ENCODE measurements around the gene TUBA4B. TPM values are rescaled to one million over a fixed set of nuclear protein-coding genes. Genes with fewer than 3 reads are reported as not detected.

The TUBA4B gene
- total and polyA plus RNA-seq, 8 donors = 0.50 to 6.0 (median 3.4) TPM; not detected in 1

DNA sequence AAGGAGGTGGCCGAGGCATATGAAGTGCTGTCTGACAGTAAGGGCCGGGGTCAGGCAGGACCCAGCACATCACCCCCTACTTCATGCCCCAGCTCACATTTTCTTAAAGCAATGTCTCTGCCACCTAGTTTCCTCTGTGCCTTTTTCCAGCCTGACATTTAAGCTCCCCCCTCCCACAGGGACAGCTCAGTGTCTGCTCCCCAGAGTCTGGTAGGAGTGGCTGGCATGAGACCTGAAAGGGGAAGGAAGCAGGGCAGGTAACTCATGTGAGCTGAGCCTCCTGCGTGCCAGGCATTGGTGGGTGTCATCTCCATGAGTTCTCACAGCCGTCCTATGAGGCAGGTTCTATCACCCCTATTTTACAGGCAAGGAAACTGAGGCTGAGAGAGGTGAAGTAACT lies 27.6 kb downstream of the TUBA4B start:
- TF ChIP-seq, protein P1, sequence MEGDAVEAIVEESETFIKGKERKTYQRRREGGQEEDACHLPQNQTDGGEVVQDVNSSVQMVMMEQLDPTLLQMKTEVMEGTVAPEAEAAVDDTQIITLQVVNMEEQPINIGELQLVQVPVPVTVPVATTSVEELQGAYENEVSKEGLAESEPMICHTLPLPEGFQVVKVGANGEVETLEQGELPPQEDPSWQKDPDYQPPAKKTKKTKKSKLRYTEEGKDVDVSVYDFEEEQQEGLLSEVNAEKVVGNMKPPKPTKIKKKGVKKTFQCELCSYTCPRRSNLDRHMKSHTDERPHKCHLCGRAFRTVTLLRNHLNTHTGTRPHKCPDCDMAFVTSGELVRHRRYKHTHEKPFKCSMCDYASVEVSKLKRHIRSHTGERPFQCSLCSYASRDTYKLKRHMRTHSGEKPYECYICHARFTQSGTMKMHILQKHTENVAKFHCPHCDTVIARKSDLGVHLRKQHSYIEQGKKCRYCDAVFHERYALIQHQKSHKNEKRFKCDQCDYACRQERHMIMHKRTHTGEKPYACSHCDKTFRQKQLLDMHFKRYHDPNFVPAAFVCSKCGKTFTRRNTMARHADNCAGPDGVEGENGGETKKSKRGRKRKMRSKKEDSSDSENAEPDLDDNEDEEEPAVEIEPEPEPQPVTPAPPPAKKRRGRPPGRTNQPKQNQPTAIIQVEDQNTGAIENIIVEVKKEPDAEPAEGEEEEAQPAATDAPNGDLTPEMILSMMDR (IDR thresholded peaks at IDR 0.05) = no peak
- H3K9me3 ChIP-seq = no peaks in the 10 kb centered on the region
- peaks cover 15 to 39% of the 10 kb centered on the region in 2 donors for H3K4me1 ChIP-seq
- intact Hi-C loops (cut with DNase I) = no loop called here
- no peak overlapping the region for H3K27ac ChIP-seq
- ATAC-seq = no peak
- no peak overlapping the region for H3K4me3 ChIP-seq
- peaks cover 0 to 48% of the 10 kb centered on the region in 2 donors for H3K36me3 ChIP-seq
- no peaks in the 10 kb centered on the region for H3K27me3 ChIP-seq
- DNase-seq = no peak

DNA sequence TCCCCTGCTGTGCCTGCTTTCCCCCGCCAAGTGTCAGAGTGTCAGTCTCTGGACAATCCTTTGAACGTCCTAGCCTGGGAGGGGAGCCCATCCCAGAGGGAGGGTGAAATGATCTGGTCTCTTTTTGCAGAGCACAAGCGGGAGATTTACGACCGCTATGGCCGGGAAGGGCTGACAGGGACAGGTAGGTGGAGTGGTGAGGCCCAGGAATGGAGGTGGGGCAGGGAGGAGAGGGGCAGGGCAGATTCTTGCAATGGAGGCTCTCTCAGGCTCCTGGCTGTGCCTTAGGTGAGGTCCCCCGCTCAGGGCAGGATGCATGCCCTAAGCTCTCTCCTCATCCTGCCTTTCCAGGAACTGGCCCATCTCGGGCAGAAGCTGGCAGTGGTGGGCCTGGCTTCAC lies 28.5 kb downstream of the TUBA4B start:
- TF ChIP-seq, protein P1 (IDR thresholded peaks at IDR 0.05) = no peak
- Histone ChIP-seq H3K4me1 (peaks cover 15 to 39% of the 10 kb centered on the region in 2 donors), H3K27ac (no peak overlapping the region), H3K4me3 (no peak overlapping the region), H3K27me3 (no peaks in the 10 kb centered on the region), H3K9me3 (no peaks in the 10 kb centered on the region), H3K36me3 (peaks cover 0 to 57% of the 10 kb centered on the region in 2 donors)
- ATAC-seq = no peak
- DNase-seq = no peak
- intact Hi-C loops (cut with DNase I) = no loop called here

DNA sequence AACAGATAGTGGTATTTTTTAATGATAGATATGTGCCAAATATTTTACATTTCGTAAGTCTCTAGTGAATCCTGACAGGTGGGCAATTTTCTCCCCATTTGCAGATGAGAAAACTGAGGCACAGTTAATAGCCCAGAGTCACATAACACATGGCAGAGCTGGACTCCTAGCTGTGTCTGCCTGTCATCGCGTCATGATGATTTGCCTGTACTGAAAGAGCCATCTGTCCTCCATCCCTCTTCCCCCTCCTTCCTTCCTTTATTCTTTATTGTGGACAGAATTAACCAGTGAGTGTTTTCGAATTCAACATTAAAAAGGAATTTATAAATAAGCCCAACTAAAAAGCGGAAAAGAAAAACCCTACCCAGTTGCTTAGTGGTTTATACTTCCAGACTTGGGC lies 29.3 kb downstream of the TUBA4B start:
- Histone ChIP-seq H3K27me3 (no peaks in the 10 kb centered on the region), H3K4me1 (peaks cover 15 to 38% of the 10 kb centered on the region in 2 donors), H3K36me3 (peaks cover 0 to 60% of the 10 kb centered on the region in 2 donors), H3K4me3 (no peak overlapping the region), H3K27ac (no peak overlapping the region), H3K9me3 (no peaks in the 10 kb centered on the region)
- intact Hi-C loops (cut with DNase I) = no loop called here
- no peak for ATAC-seq
- no peak for DNase-seq
- TF ChIP-seq, protein P1 (IDR thresholded peaks at IDR 0.05) = no peak

DNA sequence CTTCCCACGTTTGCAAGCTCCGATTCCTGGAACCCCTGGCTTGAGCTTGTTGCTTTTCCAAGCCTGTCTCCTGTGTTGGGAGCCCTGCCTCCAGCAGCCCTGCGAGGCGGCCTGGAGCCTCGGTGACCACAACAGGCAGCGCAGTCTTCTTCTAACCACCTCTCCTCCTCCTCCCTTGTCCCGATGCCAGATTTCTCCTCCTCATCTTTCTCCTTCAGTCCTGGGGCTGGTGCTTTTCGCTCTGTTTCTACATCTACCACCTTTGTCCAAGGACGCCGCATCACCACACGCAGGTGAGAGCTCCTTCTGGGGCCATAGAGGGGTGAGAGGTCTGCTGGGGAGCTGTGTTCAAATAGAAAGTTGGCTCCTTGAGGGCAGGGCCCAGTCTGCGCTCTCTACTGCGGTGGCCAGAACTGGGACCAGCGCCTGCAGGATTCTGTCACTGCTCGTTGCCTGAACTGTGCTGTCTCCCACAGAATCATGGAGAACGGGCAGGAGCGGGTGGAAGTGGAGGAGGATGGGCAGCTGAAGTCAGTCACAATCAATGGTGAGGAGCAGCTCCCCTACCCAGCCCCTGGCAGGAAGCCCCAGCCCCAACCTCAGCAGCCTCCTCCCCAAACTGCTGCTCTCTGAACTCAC lies 30.0 kb downstream of the TUBA4B start:
- ATAC-seq (no peak), DNase-seq (no peak)
- H3K36me3 ChIP-seq = peaks cover 0 to 60% of the 10 kb centered on the region in 2 donors
- intact Hi-C loops (cut with DNase I) = no loop called here
- TF ChIP-seq, protein P1 (IDR thresholded peaks at IDR 0.05) = no peak
- peaks cover 13 to 31% of the 10 kb centered on the region in 2 donors for H3K4me1 ChIP-seq
- no peaks in the 10 kb centered on the region for H3K9me3 ChIP-seq
- no peak overlapping the region for H3K4me3 ChIP-seq
- H3K27ac ChIP-seq = no peak overlapping the region
- H3K27me3 ChIP-seq = no peaks in the 10 kb centered on the region

DNA sequence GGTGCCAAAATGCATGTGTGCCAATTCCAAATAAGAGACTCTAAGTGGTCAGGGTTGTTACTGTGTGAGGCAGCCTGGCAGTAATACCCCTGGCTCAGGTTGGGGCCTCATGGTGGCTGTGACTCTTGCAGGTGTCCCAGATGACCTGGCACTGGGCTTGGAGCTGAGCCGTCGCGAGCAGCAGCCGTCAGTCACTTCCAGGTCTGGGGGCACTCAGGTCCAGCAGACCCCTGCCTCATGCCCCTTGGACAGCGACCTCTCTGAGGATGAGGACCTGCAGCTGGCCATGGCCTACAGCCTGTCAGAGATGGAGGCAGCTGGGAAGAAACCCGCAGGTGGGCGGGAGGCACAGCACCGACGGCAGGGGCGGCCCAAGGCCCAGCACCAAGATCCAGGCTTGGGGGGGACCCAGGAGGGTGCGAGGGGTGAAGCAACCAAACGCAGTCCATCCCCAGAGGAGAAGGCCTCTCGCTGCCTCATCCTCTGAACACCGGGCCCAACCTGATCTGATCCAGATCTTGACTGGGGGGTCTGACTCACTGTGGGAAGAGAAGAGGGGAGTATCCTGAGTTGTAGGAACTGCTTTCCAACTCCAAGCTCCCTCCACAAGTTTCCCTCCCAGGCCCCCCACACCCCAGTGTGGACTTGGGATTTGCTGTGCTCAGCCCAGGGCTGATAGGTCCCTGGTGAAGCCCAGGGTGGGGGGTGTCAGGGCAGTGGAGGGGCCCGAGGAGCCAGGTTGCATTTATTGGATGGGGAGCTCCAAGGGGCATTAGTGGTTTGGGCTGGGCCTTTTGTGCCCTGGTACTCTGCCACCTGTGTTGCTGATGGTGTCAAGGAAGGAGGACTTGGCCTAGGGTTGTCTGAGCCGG lies 31.7 kb downstream of the TUBA4B start:
- Histone ChIP-seq H3K9me3 (no peaks in the 10 kb centered on the region), H3K4me1 (peaks cover 5 to 18% of the 10 kb centered on the region in 2 donors), H3K27me3 (no peaks in the 10 kb centered on the region), H3K36me3 (peaks cover 0 to 60% of the 10 kb centered on the region in 2 donors), H3K27ac (no peak overlapping the region), H3K4me3 (no peak overlapping the region)
- ATAC-seq (no peak), DNase-seq (no peak)
- intact Hi-C loops (cut with DNase I) = no loop called here
- TF ChIP-seq, protein P1 (IDR thresholded peaks at IDR 0.05) = no peak
